Ovary (tissue), 10 donors: ENCODE results near the gene PLCB4. TPM values are rescaled to one million over a fixed set of nuclear protein-coding genes. Genes with fewer than 3 reads are reported as not detected.

Experiments
- DNase-seq, 5 donors: peaks; one replicate each; pipeline ENCODE4 v3.0.0-alpha.2; 2019 to 2020
- H3K27ac ChIP-seq, 2 donors: fragments of 200-600 bp; one replicate each; pipeline versions ENCODE4 v1.5.1 to v1.8.0; 2019 to 2022
- H3K27me3 ChIP-seq: fragments of 200-600 bp; one replicate; pipeline ENCODE4 v1.8.0; 2022
- H3K36me3 ChIP-seq: fragments of 200-600 bp; sonication (generic); one replicate; pipeline ENCODE4 v1.5.1; 2019
- H3K4me1 ChIP-seq: one replicate; pipeline ENCODE4 v1.8.1; 2013; ENCODE audit warnings: mild to moderate bottlenecking, moderate library complexity; ENCODE audit not compliant: insufficient read depth
- H3K4me3 ChIP-seq: fragments of 200-600 bp; sonication (generic); one replicate; pipeline ENCODE4 v1.5.1; 2017
- H3K9me3 ChIP-seq, 2 donors: fragments of 200-600 bp in 1 of 2; sonication (generic) in 1 of 2; one replicate each; pipeline versions ENCODE4 v1.5.1 to v1.8.1; 2013 to 2019; ENCODE audit warnings: mild to moderate bottlenecking in 1 of 2, moderate library complexity in 1 of 2
- EP300 ChIP-seq: sonication (generic); formaldehyde crosslinking; IDR thresholded peaks from one replicate; pipeline ENCODE4 v1.6.1; 2017; ENCODE audit warnings: antibody characterized with exemption
- POLR2A ChIP-seq: fragments of 450-650 bp; IDR thresholded peaks from one replicate; pipeline ENCODE4 v1.6.1; 2017; ENCODE audit warnings: antibody characterized with exemption, mild to moderate bottlenecking, moderate library complexity
- WGBS, 3 donors: extraction: QIAGEN DNeasy Blood & Tissue Kit in 1 of 3; methylation state at CpG; one replicate each; pipeline versions ENCODE4 v1.1.5 to v1.1.7; 2013 to 2017; 5-methylcytosine and 5-hydroxymethylcytosine counted together
- intact Hi-C, 4 donors: fragments of 100-400 bp; cut with DNase I; formaldehyde crosslinking; loops; one replicate each; pipeline versions ENCODE4 v1.11.0 to v1.15.1; 2022 to 2023
- long read RNA-seq, 3 donors: library from polyadenylated mRNA in 2 of 3; unstranded in 2 of 3; transcript quantifications; one replicate each; pipeline ENCODE4 v2.0.0 and lab custom pipeline, GENCODE V29; 2021 to 2026
- polyA plus RNA-seq, 2 donors: library from polyadenylated mRNA; stranded (reverse); fragments of 200-250 nt in 1 of 2; fragments of 350-450 nt in 1 of 2; fragmentation: Illumina TruSeq in 1 of 2; extraction: RNeasy Lipid Tissue Mini Kit (QIAGEN cat#74804) in 1 of 2; gene quantifications; one replicate each; pipeline ENCODE4 v1.2.3, GENCODE V29; 2013 to 2014
- total RNA-seq, 7 donors: library from RNA; depleted of rRNA in 2 of 7; stranded (reverse); fragments of >200 nt in 2 of 7; fragmentation: NEBNext Ultra II Directional in 3 of 7; extraction: Animal tissue kit (Norgen Biotek cat#: 25700) in 3 of 7; gene quantifications; one replicate each; pipeline versions ENCODE4 v1.1.0 to v1.2.4, GENCODE V29; 2016 to 2023
- TF ChIP-seq, protein P1 (sequence below), 3 donors: fragments of 450-650 bp in 2 of 3; fragments of 200-600 bp in 1 of 3; IDR thresholded peaks; one replicate each; pipeline versions ENCODE4 v1.5.1 to v1.8.0; 2016 to 2022; ENCODE audit warnings: antibody characterized with exemption in 3 of 3, mild to moderate bottlenecking in 1 of 3
- donor health status: DM: no; HTN: no; CAD: no; lungs with moderate emphysema.
- donor health status: DM: no; HTN: no; CAD: no.
- donor health status: Bipolar disorder and iron deficiency.
- donor health status: DM: yes; HTN: yes; CAD: no.
- donor health status: DM: no; HTN: no; CAD: no.
- donor health status: DM: yes; HTN: yes; CAD: no.

PLCB4 gene
- total RNA-seq, result 10 to 100 TPM in 2 of 7 donors, 1 to 10 TPM in 5; 2.8 to 11.8 (median 5.6) TPM
- 10 to 100 TPM in 1 of 2 donors, 1 to 10 TPM in 1; 4.6 to 10.7 TPM for polyA plus RNA-seq
- long read RNA-seq, donor 1, result 0 reads
- long read RNA-seq, donor 2, result 0 reads
- long read RNA-seq, donor 3, partial matches to known transcripts, result 0 of 10 reads
- long read RNA-seq, donor 3, other reads (novel, unspliced or antisense), result 10 of 10 reads

DNA sequence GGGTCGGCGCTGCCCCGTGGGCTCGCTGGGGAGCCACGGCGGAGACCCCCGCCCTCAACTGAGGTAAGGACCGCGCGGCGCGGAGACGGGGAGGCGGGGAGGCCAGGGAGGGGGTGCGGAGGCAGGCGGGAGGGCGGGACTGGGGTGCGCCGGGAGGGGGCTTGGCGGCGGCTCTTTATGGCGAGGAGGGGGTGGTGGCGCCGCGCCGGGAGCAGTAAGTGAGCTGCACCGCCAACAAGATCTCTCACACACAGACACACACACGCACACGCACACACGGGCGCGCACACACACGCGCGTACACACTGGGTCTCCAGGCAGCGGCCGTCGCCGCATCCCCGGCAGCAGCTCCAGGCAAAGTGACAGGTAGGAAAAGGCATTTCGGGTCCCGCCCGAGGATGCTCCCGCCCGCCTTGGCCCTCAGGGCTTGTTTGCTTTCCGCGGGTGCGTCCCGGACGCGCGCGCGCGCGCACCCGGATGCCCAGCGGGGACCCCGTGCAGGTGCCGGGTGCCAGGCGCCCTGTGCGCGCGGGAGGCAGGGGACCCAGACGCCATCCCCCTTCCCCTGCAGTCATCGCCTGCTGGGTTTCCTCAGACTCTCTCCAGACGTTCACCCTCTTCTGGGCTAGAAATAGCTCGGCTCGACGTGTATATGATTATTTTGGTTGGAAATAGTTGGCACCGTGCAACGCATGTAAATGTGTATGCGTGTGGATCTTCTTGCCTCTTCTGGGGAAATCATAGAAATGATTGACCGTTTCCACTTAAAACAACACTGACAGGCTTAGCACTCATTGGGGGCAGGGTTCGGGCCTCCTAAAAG lies at the start of gene PLCB4:
Gene PLCB4 (plus strand): TSS at position 247 of the 823 bp plus-strand sequence. CDS start 238,728 bp downstream, outside the sequence.
- no peaks in the 10 kb centered on the region for H3K36me3 ChIP-seq
- H3K4me3 ChIP-seq, result peak within 1 kb of the TSS; percentile 49
- intact Hi-C loops, result loop anchor here in 1 of 4 donors (10.0 kb wide), 1 partner anchor 214 kb away; no protein-coding TSS in a partner anchor
- DNase-seq, result peak in 4 of 5 donors; percentile 20 to 50 (median 24)
- TF ChIP-seq, protein P1, sequence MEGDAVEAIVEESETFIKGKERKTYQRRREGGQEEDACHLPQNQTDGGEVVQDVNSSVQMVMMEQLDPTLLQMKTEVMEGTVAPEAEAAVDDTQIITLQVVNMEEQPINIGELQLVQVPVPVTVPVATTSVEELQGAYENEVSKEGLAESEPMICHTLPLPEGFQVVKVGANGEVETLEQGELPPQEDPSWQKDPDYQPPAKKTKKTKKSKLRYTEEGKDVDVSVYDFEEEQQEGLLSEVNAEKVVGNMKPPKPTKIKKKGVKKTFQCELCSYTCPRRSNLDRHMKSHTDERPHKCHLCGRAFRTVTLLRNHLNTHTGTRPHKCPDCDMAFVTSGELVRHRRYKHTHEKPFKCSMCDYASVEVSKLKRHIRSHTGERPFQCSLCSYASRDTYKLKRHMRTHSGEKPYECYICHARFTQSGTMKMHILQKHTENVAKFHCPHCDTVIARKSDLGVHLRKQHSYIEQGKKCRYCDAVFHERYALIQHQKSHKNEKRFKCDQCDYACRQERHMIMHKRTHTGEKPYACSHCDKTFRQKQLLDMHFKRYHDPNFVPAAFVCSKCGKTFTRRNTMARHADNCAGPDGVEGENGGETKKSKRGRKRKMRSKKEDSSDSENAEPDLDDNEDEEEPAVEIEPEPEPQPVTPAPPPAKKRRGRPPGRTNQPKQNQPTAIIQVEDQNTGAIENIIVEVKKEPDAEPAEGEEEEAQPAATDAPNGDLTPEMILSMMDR (IDR thresholded peaks at IDR 0.05), result no peak
- TF ChIP-seq POLR2A, result no peak
- no peak for TF ChIP-seq EP300
- 1 to 2% (median 1%) methylated on average over 48 to 75 of the region's 75 CpGs for WGBS, 3 donors
- no peaks in the 10 kb centered on the region for H3K9me3 ChIP-seq
- H3K27me3 ChIP-seq, result no peaks in the 10 kb centered on the region
- peak within 1 kb of the TSS; percentile 33 to 46 for H3K27ac ChIP-seq
- H3K4me1 ChIP-seq, result peaks cover 2% of the 10 kb centered on the region

DNA sequence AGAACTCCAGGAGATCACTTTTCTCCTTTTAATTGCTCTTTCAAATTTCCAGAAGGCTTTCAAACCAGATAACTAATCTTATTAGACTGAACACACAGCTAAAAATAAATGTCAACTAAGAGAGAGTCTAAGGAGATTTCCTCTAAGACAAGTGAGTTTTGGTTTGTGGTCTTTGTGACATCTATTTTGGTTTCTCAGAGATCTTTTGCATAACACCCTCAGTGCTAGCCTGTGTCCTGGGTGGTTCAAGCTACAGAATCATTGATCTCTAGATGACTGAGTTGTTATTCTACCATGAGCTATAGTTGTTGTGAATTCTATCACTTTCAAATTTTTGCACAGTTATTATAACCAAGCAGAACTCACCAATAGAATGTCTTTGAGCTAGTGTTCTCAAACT lies 49.1 kb upstream of the PLCB4 start:
- H3K27ac ChIP-seq, result no peak overlapping the region
- H3K4me1 ChIP-seq, result no peaks in the 10 kb centered on the region
- TF ChIP-seq POLR2A, result no peak
- TF ChIP-seq, protein P1 (IDR thresholded peaks at IDR 0.05), result no peak
- TF ChIP-seq EP300, result no peak
- no peaks in the 10 kb centered on the region for H3K36me3 ChIP-seq
- DNase-seq, result no peak
- intact Hi-C loops, result no loop called here
- no peaks in the 10 kb centered on the region for H3K27me3 ChIP-seq
- H3K9me3 ChIP-seq, result no peaks in the 10 kb centered on the region
- no peak overlapping the region for H3K4me3 ChIP-seq

DNA sequence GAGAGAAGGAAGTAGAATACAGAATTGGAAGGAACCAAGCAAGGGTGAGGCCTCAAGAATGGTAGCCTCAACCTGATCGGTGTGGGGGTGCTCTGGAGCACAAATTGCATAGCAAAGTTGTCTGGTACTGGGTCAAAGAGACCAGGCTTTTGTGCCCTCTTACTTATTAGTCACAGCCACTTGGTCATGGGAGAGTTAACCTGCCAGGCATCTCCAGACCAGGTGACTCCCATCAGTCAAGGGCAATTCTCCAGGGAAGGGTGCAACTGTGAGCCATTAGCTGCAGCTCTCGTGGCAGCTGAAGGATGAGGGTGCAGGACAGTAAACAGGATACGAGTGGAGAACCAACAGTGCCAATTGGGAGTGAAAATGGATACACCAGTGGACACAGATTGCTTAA lies 47.7 kb upstream of the PLCB4 start:
- Histone ChIP-seq H3K4me3 (no peak overlapping the region), H3K27ac (no peak overlapping the region), H3K36me3 (no peaks in the 10 kb centered on the region), H3K9me3 (no peaks in the 10 kb centered on the region), H3K27me3 (no peaks in the 10 kb centered on the region), H3K4me1 (no peaks in the 10 kb centered on the region)
- DNase-seq, result no peak
- TF ChIP-seq POLR2A, result no peak
- TF ChIP-seq EP300, result no peak
- TF ChIP-seq, protein P1 (IDR thresholded peaks at IDR 0.05), result no peak
- intact Hi-C loops, result no loop called here
- 74 to 76% (median 74%) methylated on average over 3 of the region's 3 CpGs for WGBS, 3 donors

DNA sequence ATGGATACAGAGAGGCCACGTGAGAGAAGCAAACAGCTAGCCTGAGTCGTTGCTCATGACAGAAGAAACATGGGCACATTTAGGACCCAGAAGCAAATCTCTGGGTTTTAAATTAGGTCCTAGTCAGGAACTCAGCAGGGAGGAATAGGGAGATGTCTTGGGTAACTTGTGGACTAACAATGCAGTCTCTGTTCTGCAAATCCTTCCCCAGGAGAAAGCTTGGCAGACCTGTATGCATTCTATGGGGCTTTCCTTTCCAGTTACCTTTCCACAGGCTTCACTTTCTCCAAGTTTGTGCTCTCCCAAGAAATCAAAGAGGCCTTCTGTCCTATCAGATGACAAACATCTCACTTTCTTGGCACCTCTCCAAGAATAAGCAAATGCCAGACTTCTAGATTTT lies 47.2 kb upstream of the PLCB4 start:
- no peaks in the 10 kb centered on the region for H3K4me1 ChIP-seq
- no peaks in the 10 kb centered on the region for H3K9me3 ChIP-seq
- no peak overlapping the region for H3K27ac ChIP-seq
- 61 to 70% (median 69%) methylated on average over 2 of the region's 2 CpGs for WGBS, 3 donors
- no peak for DNase-seq
- no peaks in the 10 kb centered on the region for H3K36me3 ChIP-seq
- H3K4me3 ChIP-seq, result no peak overlapping the region
- TF ChIP-seq, protein P1 (IDR thresholded peaks at IDR 0.05), result no peak
- TF ChIP-seq EP300, result no peak
- TF ChIP-seq POLR2A, result no peak
- no peaks in the 10 kb centered on the region for H3K27me3 ChIP-seq
- intact Hi-C loops, result no loop called here
